Type B pancreatic cell (in vitro differentiated cells): Measurements from ENCODE around the gene TWIST2. TPM values are rescaled to one million over a fixed set of nuclear protein-coding genes. Genes with fewer than 3 reads are reported as not detected.

ENCODE experiments used
- DNase-seq: peaks from one replicate; pipeline ENCODE4 v3.0.0; 2021; ENCODE audit warnings: mixed read lengths; ENCODE audit not compliant: unreplicated experiment; ENCODE audit errors: extremely low spot score
- H3K27ac Mint-ChIP-seq: 2 replicates; pipeline ENCODE4 v1.8.0; 2021; ENCODE audit warnings: mild to moderate bottlenecking, mixed read lengths
- H3K27me3 Mint-ChIP-seq: 2 replicates; pipeline ENCODE4 v1.8.0; 2021; ENCODE audit warnings: mixed read lengths
- H3K36me3 Mint-ChIP-seq: 2 replicates; pipeline ENCODE4 v1.8.0; 2021; ENCODE audit warnings: mixed read lengths
- H3K4me1 Mint-ChIP-seq: one replicate; pipeline ENCODE4 v1.8.0; 2021; ENCODE audit warnings: mixed read lengths; ENCODE audit not compliant: unreplicated experiment
- H3K4me3 Mint-ChIP-seq: 2 replicates; pipeline ENCODE4 v1.8.0; 2021; ENCODE audit warnings: mild to moderate bottlenecking, mixed read lengths
- H3K9me3 Mint-ChIP-seq: 2 replicates; pipeline ENCODE4 v1.8.0; 2021; ENCODE audit warnings: mixed read lengths
- CTCF ChIP-seq: fragments of 200-600 bp; sonication (generic); conservative IDR thresholded peaks from 2 replicates; pipeline ENCODE4 v1.5.0; 2021; ENCODE audit warnings: antibody characterized with exemption, mild to moderate bottlenecking
- total RNA-seq: library from RNA; stranded (reverse); gene quantifications from 2 replicates; pipeline ENCODE4 v1.2.1, GENCODE V29; 2021; ENCODE audit warnings: low replicate concordance

The TWIST2 gene
- total RNA-seq, 1 donor from 2014 or later = 27.3 TPM

DNA sequence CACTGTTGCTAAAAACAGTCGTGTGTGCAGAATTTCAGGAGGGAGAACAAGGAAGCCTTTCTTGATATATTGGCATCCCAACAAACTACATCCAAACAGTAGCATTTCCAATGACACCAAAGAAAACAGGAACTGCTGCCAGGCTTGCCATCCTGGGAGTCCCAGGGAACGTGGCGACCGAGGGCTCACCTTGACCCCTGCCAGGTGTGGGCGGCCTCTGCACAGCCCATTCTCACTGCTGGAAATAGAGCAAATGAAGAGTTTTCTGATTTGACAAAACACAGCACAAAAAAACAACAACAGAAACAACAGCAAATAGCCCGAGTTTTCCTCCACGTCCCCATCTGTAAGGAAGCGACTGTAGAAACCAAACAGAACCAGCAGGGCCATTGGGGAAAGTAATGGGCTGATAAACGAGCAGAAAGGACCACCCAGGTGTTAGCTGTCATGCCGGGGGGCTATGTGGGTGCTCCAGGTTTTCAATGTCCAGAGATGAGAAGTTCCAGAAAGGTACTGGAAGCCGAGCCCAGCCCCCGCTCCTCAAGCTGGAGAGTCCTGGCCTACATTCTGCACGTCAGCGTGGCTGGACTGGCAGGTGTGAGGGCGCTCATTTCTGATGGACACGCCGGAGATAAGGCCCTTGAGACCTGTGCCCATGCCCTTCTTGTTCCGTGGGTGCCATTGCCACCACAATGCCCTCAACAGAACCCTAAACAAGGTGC, 80.8 kb downstream of the TWIST2 start:
- peak; percentile 44 for DNase-seq
- H3K27me3 Mint-ChIP-seq = peaks cover 18% of the 10 kb centered on the region

DNA sequence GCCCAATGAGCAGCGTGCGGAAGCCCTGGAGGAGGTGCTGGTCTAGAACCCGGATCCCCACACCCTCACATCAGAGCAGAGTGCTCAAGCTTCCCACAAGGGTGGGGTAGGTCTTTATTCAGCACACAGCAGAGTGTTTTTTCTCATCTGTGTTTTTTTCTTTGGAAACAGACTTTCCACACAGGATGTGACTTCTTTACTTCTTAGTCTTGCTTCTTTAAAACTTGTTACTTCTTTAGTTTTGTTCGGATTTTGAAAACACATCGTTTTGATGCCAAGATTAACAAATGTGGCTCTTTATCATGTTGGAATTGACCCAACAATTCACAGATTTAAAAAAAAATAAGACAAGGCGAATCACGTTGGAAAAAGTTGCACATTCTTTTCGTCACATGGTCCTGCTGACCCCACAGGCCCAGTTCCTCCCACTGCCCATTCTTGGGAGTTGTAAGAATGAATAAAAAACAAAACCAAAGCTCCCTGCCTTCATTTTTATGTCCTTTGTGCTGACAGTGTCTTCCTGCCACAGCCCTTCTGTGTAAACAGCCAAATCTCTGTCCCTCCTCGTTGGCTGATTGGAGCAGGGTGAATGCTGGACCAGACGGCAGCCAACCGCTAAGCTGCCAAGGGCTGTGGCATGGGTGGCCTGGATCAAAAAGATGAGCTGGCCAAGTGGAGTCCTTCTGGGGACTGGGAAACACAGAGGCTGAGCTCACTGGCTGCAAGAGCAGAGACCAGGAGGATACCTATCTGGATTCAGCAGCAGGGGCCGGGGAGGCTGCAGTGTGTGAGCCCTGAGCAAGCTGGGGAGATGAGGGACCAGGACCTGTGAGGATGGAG, 81.6 kb downstream of the TWIST2 start:
- H3K9me3 Mint-ChIP-seq = no peaks in the 10 kb centered on the region
- H3K27ac Mint-ChIP-seq = no peak overlapping the region
- TF ChIP-seq CTCF = no peak
- peaks cover 8% of the 10 kb centered on the region for H3K4me1 Mint-ChIP-seq
- no peaks in the 10 kb centered on the region for H3K36me3 Mint-ChIP-seq
- peak; percentile 42 for DNase-seq
- H3K4me3 Mint-ChIP-seq = no peak overlapping the region
- peaks cover 18% of the 10 kb centered on the region for H3K27me3 Mint-ChIP-seq

More for the DNA sequence above, 80.8 kb downstream of the TWIST2 start:
- H3K9me3 Mint-ChIP-seq = no peaks in the 10 kb centered on the region
- no peak overlapping the region for H3K4me3 Mint-ChIP-seq
- H3K36me3 Mint-ChIP-seq = no peaks in the 10 kb centered on the region
- no peak overlapping the region for H3K27ac Mint-ChIP-seq
- no peak for TF ChIP-seq CTCF
- H3K4me1 Mint-ChIP-seq = peaks cover 12% of the 10 kb centered on the region

DNA sequence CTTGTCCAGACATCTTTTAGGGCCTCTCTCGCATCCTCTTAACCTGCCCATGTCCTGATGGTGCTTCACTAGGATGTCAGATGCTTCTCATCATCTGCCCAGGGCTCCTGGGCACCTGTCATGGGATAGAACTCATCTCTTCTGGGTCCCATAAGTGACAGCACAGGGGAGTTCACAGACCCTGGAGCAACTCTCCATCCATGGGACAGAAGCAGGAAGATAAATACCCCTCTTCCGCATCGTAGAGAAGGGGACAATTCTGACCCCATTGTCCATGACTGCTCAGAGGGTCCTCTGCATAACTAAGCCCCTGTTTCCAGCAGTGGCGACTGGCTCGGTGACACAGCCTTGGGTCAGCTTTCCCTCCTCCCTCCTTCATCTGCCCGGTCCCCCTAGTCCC, 82.3 kb downstream of the TWIST2 start:
- DNase-seq = no peak
- Mint-ChIP-seq H3K27ac (no peak overlapping the region), H3K4me1 (peaks cover 8% of the 10 kb centered on the region), H3K36me3 (no peaks in the 10 kb centered on the region), H3K4me3 (no peak overlapping the region), H3K27me3 (peaks cover 21% of the 10 kb centered on the region), H3K9me3 (no peaks in the 10 kb centered on the region)
- TF ChIP-seq CTCF = no peak

DNA sequence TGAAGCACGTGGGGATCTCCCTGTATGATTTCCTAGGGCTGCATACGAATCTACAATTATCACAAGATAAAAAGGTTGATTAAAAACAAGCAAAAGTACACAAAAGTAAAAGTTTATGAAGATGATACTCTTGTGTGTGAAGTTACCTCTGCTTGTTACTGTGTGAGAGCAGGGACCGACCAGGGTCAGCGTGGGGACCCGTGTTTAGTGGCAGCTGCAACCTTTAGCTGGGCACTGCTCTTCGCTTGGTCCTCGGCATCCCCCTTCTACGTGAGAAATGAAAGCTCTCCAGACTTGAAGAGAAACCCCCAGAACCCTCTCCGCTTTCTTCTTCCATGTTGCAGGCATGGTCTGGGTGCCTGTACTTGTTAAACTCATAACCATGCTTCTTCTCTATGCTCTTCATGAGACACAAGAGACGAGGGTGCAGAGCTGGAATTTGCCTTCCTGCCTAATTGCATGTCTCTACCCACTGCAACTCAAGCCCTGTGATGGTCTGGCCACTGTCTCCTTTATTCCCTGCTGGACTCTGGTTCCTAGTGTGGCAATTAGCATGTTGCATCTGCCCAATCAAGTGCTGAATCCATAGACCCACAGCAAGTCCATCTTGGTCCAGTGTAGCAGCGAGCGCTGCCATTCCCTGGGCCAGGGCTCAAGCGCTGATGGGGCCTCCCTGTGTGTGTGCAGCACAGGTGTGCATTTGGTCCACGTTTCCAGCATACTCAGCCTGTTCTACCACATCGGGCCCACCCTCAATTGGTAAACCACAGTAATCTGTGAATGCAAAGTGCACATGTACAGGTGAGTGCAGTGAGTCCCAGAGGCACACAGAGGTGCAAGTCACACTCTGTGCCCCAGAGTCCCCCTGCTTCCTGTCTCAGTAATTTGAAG, 88.5 kb downstream of the TWIST2 start:
- no peak for TF ChIP-seq CTCF
- H3K9me3 Mint-ChIP-seq = no peaks in the 10 kb centered on the region
- H3K4me3 Mint-ChIP-seq = no peak overlapping the region
- peaks cover 15% of the 10 kb centered on the region for H3K27me3 Mint-ChIP-seq
- H3K4me1 Mint-ChIP-seq = no peaks in the 10 kb centered on the region
- peak; percentile 44 for DNase-seq
- no peak overlapping the region for H3K27ac Mint-ChIP-seq
- no peaks in the 10 kb centered on the region for H3K36me3 Mint-ChIP-seq

- DNase-seq = peak; percentile 47
- Mint-ChIP-seq H3K4me3 (no peak overlapping the region), H3K27me3 (peaks cover 10% of the 10 kb centered on the region), H3K4me1 (peaks cover under 1% of the 10 kb centered on the region), H3K36me3 (no peaks in the 10 kb centered on the region), H3K27ac (no peak overlapping the region), H3K9me3 (no peaks in the 10 kb centered on the region)
- no peak for TF ChIP-seq CTCF
Measured at GRCh38 chr2:238938003-238938400, 90.1 kb downstream of the TWIST2 start.
